H1 (cell line): Measurements from ENCODE around the gene ZDHHC24. TPM values are rescaled to one million over a fixed set of nuclear protein-coding genes. Genes with fewer than 3 reads are reported as not detected.

Experiments used
- CTCF ChIA-PET: fragments of 300-600 bp; sonication (Branson Sonifier 250); formaldehyde crosslinking; loops from one replicate; lab custom pipeline; 2021; ENCODE audit not compliant: partially characterized antibody; lab: Charles Lee
- POLR2A ChIA-PET: fragments of 300-600 bp; sonication (Branson Sonifier 250); formaldehyde crosslinking; loops from one replicate; lab custom pipeline; 2021; ENCODE audit warnings: inconsistent platforms; ENCODE audit not compliant: partially characterized antibody; lab: Charles Lee
- DNase-seq, 2 experiments: peaks; one replicate each; pipeline versions ENCODE4 v3.0.0 to v3.0.0-alpha.2; 2010 to 2022; ENCODE audit warnings: low spot score in 2 of 2, low read depth in 1 of 2, mixed read lengths in 1 of 2
- FAIRE-seq: peaks from 2 replicates; lab custom pipeline; 2011; peaks lifted over from hg19 to GRCh38; lab: Jason Lieb, UNC
- H2AFZ ChIP-seq: 2 replicates; pipeline ENCODE4 v1.8.1; 2012; ENCODE audit warnings: low read length, inconsistent platforms
- H2AK5ac ChIP-seq: 2 replicates; pipeline ENCODE4 v1.6.1; 2013; ENCODE audit warnings: low read depth, low read length
- H2BK120ac ChIP-seq: replicated peaks from 2 replicates; pipeline ENCODE3; 2013; ENCODE audit warnings: low read depth, low read length, inconsistent platforms
- H2BK12ac ChIP-seq: 2 replicates; pipeline ENCODE4 v1.6.1; 2013; ENCODE audit warnings: low read depth, low read length
- H2BK15ac ChIP-seq: 2 replicates; pipeline ENCODE4 v1.6.1; 2013; ENCODE audit warnings: low read length
- H2BK20ac ChIP-seq: 2 replicates; pipeline ENCODE4 v1.6.1; 2013; ENCODE audit warnings: low read length
- H2BK5ac ChIP-seq: 2 replicates; pipeline ENCODE4 v1.6.1; 2013; ENCODE audit warnings: low read depth, low read length
- H3K14ac ChIP-seq: 2 replicates; pipeline ENCODE4 v1.6.1; 2013; ENCODE audit warnings: inconsistent platforms; ENCODE audit not compliant: insufficient read length
- H3K18ac ChIP-seq: 2 replicates; pipeline ENCODE4 v1.6.1; 2013; ENCODE audit warnings: low read length; ENCODE audit errors: extremely low read depth
- H3K23ac ChIP-seq: 2 replicates; pipeline ENCODE4 v1.6.1; 2013; ENCODE audit warnings: inconsistent platforms; ENCODE audit not compliant: insufficient read length
- H3K23me2 ChIP-seq: 2 replicates; pipeline ENCODE4 v1.6.1; 2013; ENCODE audit warnings: low read depth, low read length
- H3K27ac ChIP-seq: 2 replicates; pipeline ENCODE4 v1.6.1; 2011; ENCODE audit warnings: low read depth, low read length, inconsistent platforms
- H3K27me3 ChIP-seq, 4 experiments: replicated peaks in 1 of 4; 1 replicate in 1 of 4; 2 replicates in 3 of 4; pipeline versions ENCODE4 v1.6.1 to v1.8.1; 2011 to 2013; ENCODE audit warnings: low read length in 3 of 4, mild to moderate bottlenecking in 3 of 4, inconsistent platforms in 2 of 4, mixed read lengths in 2 of 4, moderate library complexity in 1 of 4; ENCODE audit not compliant: control insufficient read depth in 3 of 4, insufficient read depth in 3 of 4; ENCODE audit errors: extremely low read depth in 1 of 4
- H3K36me3 ChIP-seq, 4 experiments: 2 replicates each; pipeline versions ENCODE4 v1.6.1 to v1.8.1; 2011 to 2013; ENCODE audit warnings: mild to moderate bottlenecking in 4 of 4, low read length in 3 of 4, moderate library complexity in 2 of 4, control low read depth in 1 of 4, inconsistent platforms in 1 of 4; ENCODE audit not compliant: insufficient read depth in 4 of 4, control insufficient read depth in 2 of 4
- H3K4ac ChIP-seq: replicated peaks from 2 replicates; pipeline ENCODE3; 2013; ENCODE audit warnings: low read length, low read depth, mixed read lengths, inconsistent platforms; ENCODE audit not compliant: insufficient read length
- H3K4me1 ChIP-seq, 4 experiments: replicated peaks in 1 of 4; 1 replicate in 1 of 4; 2 replicates in 3 of 4; pipeline versions ENCODE4 v1.6.1 to v1.8.1; 2011 to 2013; ENCODE audit warnings: low read length in 3 of 4, inconsistent platforms in 2 of 4, mixed read lengths in 1 of 4; ENCODE audit not compliant: insufficient read depth in 4 of 4, control insufficient read depth in 3 of 4
- H3K4me2 ChIP-seq, 2 experiments: 2 replicates each; pipeline versions ENCODE4 v1.6.1 to v1.8.1; 2011 to 2013; ENCODE audit warnings: low read depth in 2 of 2, low read length in 2 of 2, control low read depth in 1 of 2, inconsistent platforms in 1 of 2, mild to moderate bottlenecking in 1 of 2; ENCODE audit not compliant: insufficient read depth in 1 of 2
- H3K4me3 ChIP-seq, 4 experiments: fragments of 200-600, 300-600 bp in 1 of 4; sonication (generic), shearing (Covaris generic), sonication (Bioruptor Twin) in 1 of 4; 2 replicates each; pipeline versions ENCODE4 v1.5.1 to v1.8.1; 2011 to 2016; ENCODE audit warnings: low read length in 4 of 4, low read depth in 3 of 4, control low read depth in 2 of 4, inconsistent platforms in 2 of 4, mild to moderate bottlenecking in 2 of 4, mixed read lengths in 1 of 4, moderate library complexity in 1 of 4; ENCODE audit not compliant: insufficient read depth in 2 of 4; ENCODE audit errors: extremely low read depth in 1 of 4
- H3K56ac ChIP-seq: replicated peaks from 2 replicates; pipeline ENCODE3; 2013; ENCODE audit warnings: low read depth, mild to moderate bottlenecking, mixed read lengths, low read length, inconsistent platforms; ENCODE audit not compliant: insufficient read length
- H3K79me1 ChIP-seq: 2 replicates; pipeline ENCODE4 v1.6.1; 2013; ENCODE audit warnings: low read depth, low read length, control low read depth
- H3K79me2 ChIP-seq, 2 experiments: 2 replicates each; pipeline versions ENCODE4 v1.6.1 to v1.8.1; 2012 to 2013; ENCODE audit warnings: low read length in 2 of 2, mild to moderate bottlenecking in 2 of 2, inconsistent platforms in 1 of 2; ENCODE audit not compliant: insufficient read depth in 2 of 2, control insufficient read depth in 1 of 2
- H3K9ac ChIP-seq, 4 experiments: replicated peaks in 1 of 4; 1 replicate in 1 of 4; 2 replicates in 3 of 4; pipeline versions ENCODE4 v1.6.1 to v1.8.1; 2011 to 2013; ENCODE audit warnings: low read depth in 3 of 4, low read length in 3 of 4, control low read depth in 2 of 4, mild to moderate bottlenecking in 2 of 4, moderate library complexity in 2 of 4, inconsistent platforms in 1 of 4; ENCODE audit errors: extremely low read depth in 1 of 4
- H3K9me3 ChIP-seq, 2 experiments: 2 replicates each; pipeline versions ENCODE4 v1.6.1 to v1.8.1; 2012 to 2013; ENCODE audit warnings: mild to moderate bottlenecking in 2 of 2, moderate library complexity in 2 of 2, control low read depth in 1 of 2, inconsistent platforms in 1 of 2, low read depth in 1 of 2, low read length in 1 of 2, mixed read lengths in 1 of 2; ENCODE audit not compliant: insufficient read depth in 2 of 2
- H4K20me1 ChIP-seq, 2 experiments: replicated peaks in 1 of 2; 2 replicates each; pipeline versions ENCODE3 to v1.8.1; 2011 to 2013; ENCODE audit warnings: inconsistent platforms in 2 of 2, low read length in 2 of 2, mild to moderate bottlenecking in 1 of 2; ENCODE audit not compliant: insufficient read depth in 2 of 2, control insufficient read depth in 1 of 2
- H4K5ac ChIP-seq: 2 replicates; pipeline ENCODE4 v1.6.1; 2013; ENCODE audit warnings: low read length, low read depth, mixed read lengths, inconsistent platforms; ENCODE audit not compliant: insufficient read length
- H4K8ac ChIP-seq: 2 replicates; pipeline ENCODE4 v1.8.0; 2013; ENCODE audit warnings: mild to moderate bottlenecking, moderate library complexity, low read length, inconsistent platforms; ENCODE audit not compliant: insufficient read depth; ENCODE audit errors: extremely low read depth
- H4K91ac ChIP-seq: replicated peaks from 2 replicates; pipeline ENCODE3; 2013; ENCODE audit warnings: low read length, mixed read lengths, inconsistent platforms; ENCODE audit not compliant: insufficient read length
- BACH1 ChIP-seq: IDR thresholded peaks from 2 replicates; pipeline ENCODE4 v1.6.1; 2012; ENCODE audit warnings: low read length, improper control_type of control experiment
- BCL11A ChIP-seq, 2 experiments: IDR thresholded peaks; one replicate each; pipeline ENCODE4 v1.6.1; 2011; ENCODE audit warnings: low read depth in 2 of 2, low read length in 2 of 2, mild to moderate bottlenecking in 2 of 2
- CHD1 ChIP-seq: IDR thresholded peaks from 2 replicates; pipeline ENCODE4 v1.6.1; 2012; ENCODE audit warnings: low read depth, low read length, improper control_type of control experiment
- JUN ChIP-seq: IDR thresholded peaks from 2 replicates; pipeline ENCODE4 v1.6.1; 2011; ENCODE audit warnings: low read depth, mild to moderate bottlenecking, improper control_type of control experiment, low read length
- RNF2 ChIP-seq: fragments of 200-900, 300-1000 bp; sonication (generic); IDR thresholded peaks from 2 replicates; pipeline ENCODE4 v1.7.1; 2016; ENCODE audit warnings: borderline replicate concordance, low read depth, mild to moderate bottlenecking, antibody characterized with exemption, low read length; ENCODE audit not compliant: poor library complexity, severe bottlenecking; ENCODE audit errors: missing control alignments
- SAP30 ChIP-seq: fragments of 300-600 bp; sonication (generic); IDR thresholded peaks from 2 replicates; pipeline ENCODE4 v1.7.1; 2012; ENCODE audit warnings: low read length, moderate library complexity, mild to moderate bottlenecking, inconsistent platforms; ENCODE audit not compliant: insufficient read depth, insufficient replicate concordance
- TBP ChIP-seq: IDR thresholded peaks from 2 replicates; pipeline ENCODE4 v1.6.1; 2011; ENCODE audit warnings: low read depth, low read length, improper control_type of control experiment
- WGBS, 2 experiments: shearing (Covaris generic) in 1 of 2; methylation state at CpG; one replicate each; pipeline versions ENCODE4 v1.1.6 to v1.1.7; 2013 to 2015; ENCODE audit warnings: low lambda C conversion rate in 2 of 2, mixed read lengths in 2 of 2, inconsistent platforms in 1 of 2, low coverage in 1 of 2, missing lambda C conversion rate in 1 of 2; ENCODE audit not compliant: insufficient replicate concordance in 2 of 2, insufficient coverage in 1 of 2, insufficient read length in 1 of 2; ENCODE audit errors: extremely low coverage in 1 of 2, missing lambda C conversion rate in 1 of 2; 5-methylcytosine and 5-hydroxymethylcytosine counted together
- polyA plus RNA-seq, 7 experiments: library from polyadenylated mRNA; depleted of rRNA in 3 of 7; stranded (reverse) in 5 of 7; unstranded in 2 of 7; fragments of >200 nt in 5 of 7; fragments of 200-250 nt in 2 of 7; gene quantifications; 1 replicate in 5 of 7; 2 replicates in 1 of 7; 4 replicates in 1 of 7; pipeline versions ENCODE4 v1.2.1 to v1.2.3, GENCODE V29; 2011 to 2013; ENCODE audit warnings: missing spikeins in 2 of 7, mixed read lengths in 2 of 7
- total RNA-seq: library from RNA; stranded (reverse); fragmentation: NEBNext Ultra II Directional; extraction: Animal tissue kit (Norgen Biotek cat#: 25700); gene quantifications from 2 replicates; pipeline ENCODE4 v1.2.1, GENCODE V29; 2021

ZDHHC24 gene
- total and polyA plus RNA-seq, 2 of the 8 experiments (the other 6 are each of a cell fraction or from before 2014, with no cell fraction given), result 8.4 to 9.7 TPM

GRCh38 chr11:66543263-66544107, 2.4 kb downstream of the ZDHHC24 start:
- WGBS, 2 experiments, result 81% methylated on average over 26 of the region's 26 CpGs; no CpG with 5 or more reads in 1 of the 2 experiments
- H2BK15ac ChIP-seq, result peak overlapping the region; percentile 61; the same call in 1 of the 2 replicates
- no peak for TF ChIP-seq TBP
- TF ChIP-seq CHD1, result no peak
- TF ChIP-seq BCL11A (IDR thresholded peaks at IDR 0.05; ENCODE audit: low read depth in 2 of 2, low read length in 2 of 2), result no peak
- TF ChIP-seq JUN, result no peak
- no peak for TF ChIP-seq RNF2
- 0 out of 2 replicates have a peak, but pooled peaks have one; percentile 28 for TF ChIP-seq BACH1
- no peak for TF ChIP-seq SAP30

More at GRCh38 chr11:66543263-66544107, 2.4 kb downstream of the ZDHHC24 start:
- Histone ChIP-seq H3K4me1 (peaks cover 0 to 23% (median 11%) of the 10 kb centered on the region in 4 experiments; a peak in 6 of 7 replicates), H3K27me3 (no peaks in the 10 kb centered on the region), H2BK5ac (0 out of 2 replicates have a peak overlapping the region, but pooled peaks have one; percentile 48), H3K36me3 (no peaks in the 10 kb centered on the region), H3K23me2 (peaks cover 3% of the 10 kb centered on the region; the same call in 1 of the 2 replicates), H3K4me2 (peak overlapping the region; percentile 4 to 29; a peak in 2 of 4 replicates), H3K23ac (no peak overlapping the region), H3K9me3 (no peaks in the 10 kb centered on the region), H2BK120ac (no peak overlapping the region), H3K56ac (no peak overlapping the region), H3K4me3 (no peak overlapping the region), H4K5ac (no peak overlapping the region), H2AK5ac (no peak overlapping the region), H3K9ac (peak overlapping the region in 2 of 4 experiments; percentile 13 to 47; a peak in 1 of 7 replicates), H2AFZ (no peak overlapping the region), H3K79me2 (no peaks in the 10 kb centered on the region; a peak in 1 of 4 replicates), H4K8ac (peak overlapping the region; percentile 41; the same call in 1 of the 2 replicates), H3K18ac (no peak overlapping the region; the same call in 1 of the 2 replicates), H4K91ac (peak overlapping the region; percentile 41), H3K14ac (no peak overlapping the region), H3K79me1 (no peaks in the 10 kb centered on the region; the same call in 1 of the 2 replicates), H3K4ac (no peak overlapping the region), H2BK20ac (no peak overlapping the region), H2BK12ac (no peak overlapping the region), H4K20me1 (no peaks in the 10 kb centered on the region), H3K27ac (no peak overlapping the region)
- ChIA-PET POLR2A (interaction anchor here (1.0 to 2.4 kb wide), 8 partner anchors 9 to 134 kb away, joined by 3 to 7 read pairs (median 4); partner anchors contain the start of genes RBM14 and RBM4B), CTCF (interaction anchor here (0.8 to 1.6 kb wide), 7 partner anchors 9 to 134 kb away, joined by 3 to 4 read pairs (median 3); partner anchors contain the start of gene RBM4B)
- DNase-seq (no peak), FAIRE-seq (no peak)
